Measurements from ENCODE around the gene FAM53A. TPM values are rescaled to one million over a fixed set of nuclear protein-coding genes. Genes with fewer than 3 reads are reported as not detected.
"Not testable (repeated sequence)": the region's sequence is repeated elsewhere in the genome, so short reads cannot be mapped to it uniquely, and the experiment has no call there.

FAM53A gene
- total RNA-seq, 1 donor from 2014 or later, result 3.5 TPM

- Mint-ChIP-seq H3K27me3 (no peaks in the 10 kb centered on the region), H3K4me1 (peaks cover 2% of the 10 kb centered on the region)
These were observed 70.1 kb downstream of the FAM53A start for GRCh38 chr4:1614049-1614448.

DNA sequence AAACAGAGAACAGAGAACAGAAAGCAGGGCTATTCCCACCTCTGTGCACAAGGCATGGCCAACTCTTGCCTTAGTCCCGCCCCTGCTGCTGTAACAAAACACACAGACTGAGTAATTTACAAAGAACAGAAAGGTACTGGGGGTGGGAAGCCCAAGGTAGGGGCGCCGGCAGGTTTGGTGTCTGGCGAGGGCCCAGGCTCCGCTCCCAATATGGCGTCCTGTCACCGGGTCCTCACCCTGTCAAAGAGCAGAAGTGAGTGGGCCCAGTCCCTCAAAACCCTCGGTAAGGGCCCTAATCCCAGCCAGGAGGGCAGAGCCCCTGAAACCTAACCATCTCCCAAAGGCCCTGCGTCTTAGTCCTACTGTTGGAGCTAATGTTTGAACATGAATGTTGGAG is 71.0 kb downstream of the FAM53A start:
- H3K27me3 Mint-ChIP-seq, result no peaks in the 10 kb centered on the region
- no peaks in the 10 kb centered on the region for H3K36me3 Mint-ChIP-seq (ENCODE audit: low read depth)
- intact Hi-C loops (cut with micrococcal nuclease), result no loop called here
- DNase-seq, result no peak
- H3K9me3 Mint-ChIP-seq, result peaks cover 4% of the 10 kb centered on the region
- H3K4me1 Mint-ChIP-seq, result peaks cover 2% of the 10 kb centered on the region
- H3K27ac Mint-ChIP-seq, result no peak overlapping the region
- no peak overlapping the region for H3K4me3 Mint-ChIP-seq

More at GRCh38 chr4:1614049-1614448, 70.1 kb downstream of the FAM53A start:
- no peak for DNase-seq
- H3K9me3 Mint-ChIP-seq, result peaks cover 4% of the 10 kb centered on the region
- intact Hi-C loops (cut with micrococcal nuclease), result no loop called here
- H3K4me3 Mint-ChIP-seq, result no peak overlapping the region
- no peaks in the 10 kb centered on the region for H3K36me3 Mint-ChIP-seq (ENCODE audit: low read depth)
- H3K27ac Mint-ChIP-seq, result no peak overlapping the region

DNA sequence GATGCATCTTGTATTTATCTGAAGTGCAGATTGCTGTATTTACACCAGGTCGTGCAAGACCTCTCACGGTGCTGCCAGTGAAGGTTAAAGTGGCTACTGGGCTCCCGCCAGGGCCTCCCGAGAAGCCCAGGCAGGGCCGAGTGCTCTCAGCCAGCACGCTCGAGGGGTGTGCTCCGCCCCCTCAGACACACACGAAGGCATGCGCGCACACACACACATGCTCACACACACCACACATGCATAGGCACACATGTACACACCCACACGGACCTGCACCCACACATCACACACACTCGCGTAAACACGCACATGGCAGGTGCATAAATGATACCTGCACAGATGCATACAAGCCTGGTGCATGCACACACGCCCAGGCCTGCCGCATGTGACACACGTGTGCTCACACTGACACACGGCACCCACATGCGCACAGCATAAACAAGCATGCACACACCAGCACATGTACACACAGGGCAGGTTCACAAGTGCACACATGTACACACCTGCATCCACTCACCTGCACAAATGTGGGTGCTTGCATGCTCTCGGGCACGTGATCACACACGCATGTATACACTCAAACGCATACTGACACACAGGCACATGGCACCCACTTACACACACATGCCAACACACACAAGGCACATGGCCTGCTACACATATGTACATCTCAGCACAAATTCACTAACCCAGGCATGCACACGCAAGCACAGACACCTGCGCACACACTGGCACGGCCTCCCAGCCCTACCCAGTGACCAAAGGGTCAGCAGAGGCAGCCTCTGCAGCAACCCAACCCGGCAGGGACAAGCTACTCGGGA is 71.6 kb downstream of the FAM53A start:
- peaks cover 2% of the 10 kb centered on the region for H3K4me1 Mint-ChIP-seq
- H3K27ac Mint-ChIP-seq, result no peak overlapping the region
- DNase-seq, result no peak
- no peaks in the 10 kb centered on the region for H3K27me3 Mint-ChIP-seq
- H3K36me3 Mint-ChIP-seq (ENCODE audit: low read depth), result no peaks in the 10 kb centered on the region
- intact Hi-C loops (cut with micrococcal nuclease), result no loop called here
- H3K9me3 Mint-ChIP-seq, result peaks cover 4% of the 10 kb centered on the region
- H3K4me3 Mint-ChIP-seq, result no peak overlapping the region

GRCh38 chr4:1611501-1611870 is 72.6 kb downstream of the FAM53A start:
- H3K36me3 Mint-ChIP-seq (ENCODE audit: low read depth), result no peaks in the 10 kb centered on the region
- no peaks in the 10 kb centered on the region for H3K27me3 Mint-ChIP-seq
- H3K9me3 Mint-ChIP-seq, result peaks cover 4% of the 10 kb centered on the region
- peaks cover 2% of the 10 kb centered on the region for H3K4me1 Mint-ChIP-seq
- H3K27ac Mint-ChIP-seq, result no peak overlapping the region
- DNase-seq, result no peak
- intact Hi-C loops (cut with micrococcal nuclease), result no loop called here
- no peak overlapping the region for H3K4me3 Mint-ChIP-seq

GRCh38 chr4:1610791-1611500 is 73.2 kb downstream of the FAM53A start:
- no peaks in the 10 kb centered on the region for H3K36me3 Mint-ChIP-seq (ENCODE audit: low read depth)
- no peak for DNase-seq
- intact Hi-C loops (cut with micrococcal nuclease), result no loop called here
- H3K4me1 Mint-ChIP-seq, result peaks cover 2% of the 10 kb centered on the region
- no peak overlapping the region for H3K27ac Mint-ChIP-seq
- peaks cover 4% of the 10 kb centered on the region for H3K9me3 Mint-ChIP-seq
- H3K27me3 Mint-ChIP-seq, result no peaks in the 10 kb centered on the region
- no peak overlapping the region for H3K4me3 Mint-ChIP-seq

DNA sequence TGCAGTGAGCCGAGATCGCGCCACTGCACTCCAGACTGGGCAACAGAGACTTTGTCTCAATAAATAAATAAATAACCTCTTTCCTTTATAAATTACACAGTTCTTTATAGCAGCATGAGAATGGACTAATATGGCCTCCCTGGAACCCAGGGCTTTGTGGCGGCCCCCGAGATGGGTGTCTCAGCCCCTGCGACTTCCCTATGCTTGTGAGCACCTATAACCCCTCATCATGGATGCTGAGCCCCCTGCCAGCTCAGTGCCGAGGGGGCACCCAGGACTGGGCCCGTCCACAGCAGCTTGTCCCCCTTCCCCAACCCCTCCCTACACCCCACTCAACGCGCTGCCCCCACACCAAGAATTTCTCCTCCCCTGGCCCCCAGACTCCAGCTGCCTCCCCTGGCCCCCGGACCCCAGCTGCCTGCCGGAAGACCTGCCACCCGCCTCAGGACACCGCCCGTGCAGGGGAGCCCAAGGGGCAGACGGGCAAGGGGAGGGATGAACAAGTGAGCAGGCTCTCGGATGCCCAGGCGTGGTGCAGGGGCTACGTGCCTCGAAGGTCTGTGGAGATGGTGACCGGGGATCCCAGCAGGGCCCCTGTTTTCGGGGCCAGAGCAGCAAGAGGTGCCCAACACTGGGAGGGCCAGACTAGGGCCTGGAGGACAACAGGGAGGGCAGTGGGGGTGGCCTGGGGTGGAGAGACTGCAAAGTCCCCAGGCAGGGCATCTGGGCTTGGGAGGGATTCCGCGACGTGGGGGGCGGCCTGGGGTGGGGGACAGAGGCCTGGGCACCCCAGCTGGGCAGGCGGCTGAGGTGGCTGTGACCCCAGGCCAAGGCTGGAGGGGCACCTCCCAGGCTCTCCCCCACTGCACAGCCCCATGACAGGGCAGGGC is 74.0 kb downstream of the FAM53A start:
- peaks cover 2% of the 10 kb centered on the region for H3K9me3 Mint-ChIP-seq
- H3K27me3 Mint-ChIP-seq, result no peaks in the 10 kb centered on the region
- intact Hi-C loops (cut with micrococcal nuclease), result no loop called here
- H3K4me1 Mint-ChIP-seq, result no peaks in the 10 kb centered on the region
- H3K4me3 Mint-ChIP-seq, result no peak overlapping the region
- DNase-seq, result no peak
- no peaks in the 10 kb centered on the region for H3K36me3 Mint-ChIP-seq (ENCODE audit: low read depth)
- H3K27ac Mint-ChIP-seq, result no peak overlapping the region

DNA sequence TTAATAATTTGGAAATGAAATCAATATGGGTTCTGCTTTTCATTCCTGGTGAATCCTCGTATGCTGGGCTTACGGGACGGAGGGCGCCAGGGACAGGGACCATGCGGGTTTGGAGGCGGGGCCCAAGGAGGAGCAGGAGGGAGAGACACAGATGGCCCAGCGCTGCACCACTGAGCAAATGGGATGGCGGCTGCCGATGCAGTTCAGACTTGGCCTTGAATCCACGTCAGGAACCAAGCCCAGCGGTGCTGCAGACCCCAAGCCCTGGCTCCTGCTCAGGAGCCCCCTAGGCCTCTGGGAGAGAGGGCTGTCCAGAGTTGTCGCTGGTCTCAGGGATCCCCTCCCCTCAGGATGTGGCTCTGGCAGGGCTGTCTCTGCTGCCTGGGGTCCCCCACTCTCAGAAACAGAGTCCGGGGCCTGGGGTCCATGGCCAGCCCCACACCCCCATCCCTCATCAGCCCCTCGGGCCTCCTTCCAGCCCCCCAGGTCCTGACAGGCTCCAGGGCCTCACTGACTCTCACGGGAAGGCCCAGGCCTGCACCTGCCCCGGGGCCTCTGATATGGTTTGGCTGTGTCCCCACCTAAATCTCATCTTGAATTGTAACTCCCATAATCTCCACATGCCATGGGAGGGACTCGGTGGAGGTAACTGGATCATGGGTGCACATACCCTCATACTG is 75.2 kb downstream of the FAM53A start:
- Mint-ChIP-seq H3K36me3 (ENCODE audit: low read depth) (no peaks in the 10 kb centered on the region), H3K9me3 (no peaks in the 10 kb centered on the region), H3K27ac (no peak overlapping the region), H3K4me1 (no peaks in the 10 kb centered on the region), H3K27me3 (no peaks in the 10 kb centered on the region), H3K4me3 (no peak overlapping the region)
- no peak for DNase-seq
- intact Hi-C loops (cut with micrococcal nuclease), result no loop called here

- no peak for DNase-seq
- H3K4me1 Mint-ChIP-seq, result no peaks in the 10 kb centered on the region
- intact Hi-C loops (cut with micrococcal nuclease), result no loop called here
- H3K4me3 Mint-ChIP-seq, result no peak overlapping the region
- no peak overlapping the region for H3K27ac Mint-ChIP-seq
- H3K9me3 Mint-ChIP-seq, result no peaks in the 10 kb centered on the region
- H3K27me3 Mint-ChIP-seq, result no peaks in the 10 kb centered on the region
- H3K36me3 Mint-ChIP-seq (ENCODE audit: low read depth), result no peaks in the 10 kb centered on the region
These were observed 75.8 kb downstream of the FAM53A start for GRCh38 chr4:1608196-1608820.

GRCh38 chr4:1607436-1608195 is 76.5 kb downstream of the FAM53A start:
- intact Hi-C loops (cut with micrococcal nuclease), result not testable (repeated sequence)

GRCh38 chr4:1604706-1605205 is 79.4 kb downstream of the FAM53A start:
- intact Hi-C loops (cut with micrococcal nuclease), result no loop called here
- Mint-ChIP-seq H3K9me3 (no peaks in the 10 kb centered on the region), H3K4me1 (no peaks in the 10 kb centered on the region), H3K27ac (no peak overlapping the region), H3K4me3 (no peak overlapping the region), H3K27me3 (no peaks in the 10 kb centered on the region), H3K36me3 (ENCODE audit: low read depth) (no peaks in the 10 kb centered on the region)
- DNase-seq, result no peak

More at GRCh38 chr4:1607436-1608195, 76.5 kb downstream of the FAM53A start:
- not testable (repeated sequence) for H3K4me3 Mint-ChIP-seq; DNase-seq; H3K4me1 Mint-ChIP-seq; H3K27me3 Mint-ChIP-seq; H3K9me3 Mint-ChIP-seq; H3K36me3 Mint-ChIP-seq (ENCODE audit: low read depth); H3K27ac Mint-ChIP-seq

DNA sequence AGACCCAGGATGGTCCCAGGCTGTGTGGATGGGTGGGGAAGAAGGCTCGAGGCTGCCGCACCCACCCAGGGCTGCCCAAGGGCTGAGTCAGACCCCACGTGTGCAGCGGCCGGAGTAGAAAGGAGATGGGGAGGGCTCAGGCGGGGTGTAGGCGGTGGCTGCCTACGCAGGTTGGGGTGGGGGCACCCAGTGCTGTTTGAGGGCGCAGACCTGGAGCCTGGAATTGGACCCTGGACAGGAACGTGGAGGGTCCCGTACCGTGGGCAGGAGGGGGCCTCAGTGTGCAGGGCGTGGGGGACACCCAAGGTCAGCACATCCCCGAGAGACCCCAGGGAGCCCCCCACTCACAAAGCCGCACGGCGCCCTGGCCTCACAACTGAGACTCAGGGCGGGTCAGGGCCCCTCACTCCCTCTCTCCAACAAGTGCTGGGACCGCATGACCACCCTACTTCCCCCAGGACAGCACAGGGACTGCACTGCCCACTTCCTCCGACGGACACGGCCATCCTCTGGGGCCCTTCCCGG is 79.9 kb downstream of the FAM53A start:
- intact Hi-C loops (cut with micrococcal nuclease), result no loop called here
- no peak overlapping the region for H3K27ac Mint-ChIP-seq

DNA sequence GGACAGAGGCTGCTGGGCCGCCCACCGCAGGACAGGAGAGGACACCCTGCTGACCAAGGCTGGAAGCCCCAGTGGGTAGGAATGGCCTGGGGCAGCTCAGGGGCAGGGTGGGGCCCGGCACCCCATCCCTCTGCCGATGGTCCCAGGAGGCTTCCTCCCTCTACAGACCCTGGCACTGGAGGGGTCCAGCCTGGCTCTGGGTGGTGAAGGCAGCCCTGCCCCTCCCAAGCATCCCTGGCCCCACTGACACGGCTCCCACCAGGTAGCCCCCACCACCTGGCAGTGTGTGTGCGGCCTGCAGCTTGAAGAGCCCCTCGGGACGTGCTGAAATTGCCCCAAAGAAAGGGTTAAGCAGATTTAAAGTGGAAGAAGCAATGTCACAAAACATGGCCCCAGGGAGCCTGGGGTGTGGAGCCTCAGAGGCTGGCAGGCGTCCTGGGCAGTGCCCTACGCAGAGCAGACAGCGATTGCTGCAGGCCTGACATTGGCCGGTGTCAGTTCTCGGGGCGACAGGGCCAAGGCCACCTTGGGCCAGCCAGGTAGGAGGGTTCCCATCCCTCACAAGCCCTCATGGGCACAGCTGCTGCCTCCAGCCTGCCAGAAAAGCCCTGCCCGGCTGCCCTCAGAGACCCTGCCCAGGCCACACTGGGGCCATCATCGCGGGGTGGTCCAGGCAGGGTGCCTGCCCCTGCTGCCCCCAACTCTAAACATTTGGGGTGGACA is 80.5 kb downstream of the FAM53A start:
- no peaks in the 10 kb centered on the region for H3K36me3 Mint-ChIP-seq (ENCODE audit: low read depth)
- intact Hi-C loops (cut with micrococcal nuclease), result no loop called here
- no peak overlapping the region for H3K4me3 Mint-ChIP-seq

More for the DNA sequence above, 79.9 kb downstream of the FAM53A start:
- Mint-ChIP-seq H3K4me1 (no peaks in the 10 kb centered on the region), H3K27me3 (no peaks in the 10 kb centered on the region), H3K4me3 (no peak overlapping the region), H3K36me3 (ENCODE audit: low read depth) (no peaks in the 10 kb centered on the region), H3K9me3 (no peaks in the 10 kb centered on the region)
- DNase-seq, result no peak

More for the DNA sequence above, 80.5 kb downstream of the FAM53A start:
- H3K9me3 Mint-ChIP-seq, result no peaks in the 10 kb centered on the region
- no peak for DNase-seq
- H3K4me1 Mint-ChIP-seq, result no peaks in the 10 kb centered on the region
- no peaks in the 10 kb centered on the region for H3K27me3 Mint-ChIP-seq
- no peak overlapping the region for H3K27ac Mint-ChIP-seq
